DND-41 (cell line): ENCODE measurements around the gene DAB2.

Source experiments
- ATAC-seq: fragments of 200-7000 bp; cut with Tn5 transposase; 3 replicates; pipeline ENCODE4 v1.9.1; 2021; ENCODE audit warnings: low read depth; ENCODE audit not compliant: insufficient read depth
- DNase-seq: peaks from one replicate; pipeline ENCODE4 v3.0.0-alpha.2; 2020
- H2AFZ ChIP-seq: 2 replicates; pipeline ENCODE4 v1.6.0; 2012; ENCODE audit warnings: low read depth, low read length
- H3K27ac ChIP-seq: 2 replicates; pipeline ENCODE4 v1.5.1; 2012; ENCODE audit warnings: low read length, inconsistent platforms
- H3K27me3 ChIP-seq: fragments of 200-600 bp; sonication (generic); 2 replicates; pipeline ENCODE4 v1.6.0; 2012; ENCODE audit warnings: low read length, mild to moderate bottlenecking, inconsistent platforms; ENCODE audit not compliant: insufficient read depth, poor library complexity
- H3K36me3 ChIP-seq: 2 replicates; pipeline ENCODE4 v1.5.1; 2012; ENCODE audit warnings: low read length, inconsistent platforms; ENCODE audit not compliant: insufficient read depth
- H3K4me1 ChIP-seq: 2 replicates; pipeline ENCODE4 v1.5.1; 2012; ENCODE audit warnings: mild to moderate bottlenecking, low read length; ENCODE audit not compliant: insufficient read depth
- H3K4me2 ChIP-seq: 2 replicates; pipeline ENCODE4 v1.6.0; 2012; ENCODE audit warnings: mild to moderate bottlenecking, moderate library complexity, low read length, inconsistent platforms; ENCODE audit not compliant: insufficient read depth
- H3K4me3 ChIP-seq, 2 experiments: fragments of 200-600 bp in 1 of 2; shearing (Covaris generic) in 1 of 2; 2 replicates each; pipeline ENCODE4 v1.5.1; 2012 to 2016; ENCODE audit warnings: inconsistent platforms in 2 of 2, low read length in 2 of 2, mild to moderate bottlenecking in 2 of 2, low read depth in 1 of 2, moderate library complexity in 1 of 2
- H3K79me2 ChIP-seq: 2 replicates; pipeline ENCODE4 v1.6.0; 2012; ENCODE audit warnings: low read length, inconsistent platforms; ENCODE audit not compliant: insufficient read depth
- H3K9ac ChIP-seq: 2 replicates; pipeline ENCODE4 v1.6.0; 2012; ENCODE audit warnings: low read depth, mild to moderate bottlenecking, inconsistent platforms, low read length, moderate library complexity
- H3K9me3 ChIP-seq: 2 replicates; pipeline ENCODE4 v1.5.1; 2012; ENCODE audit warnings: low read length, moderate library complexity, mild to moderate bottlenecking, inconsistent platforms; ENCODE audit not compliant: insufficient read depth, severe bottlenecking
- H4K20me1 ChIP-seq: 2 replicates; pipeline ENCODE4 v1.6.0; 2012; ENCODE audit warnings: low read length; ENCODE audit not compliant: insufficient read depth
- EZH2 ChIP-seq: IDR thresholded peaks from 3 replicates; pipeline ENCODE4 v1.6.1; 2012; ENCODE audit warnings: borderline replicate concordance, low read depth, mild to moderate bottlenecking, moderate library complexity, low read length, inconsistent platforms; ENCODE audit not compliant: severe bottlenecking
- TF ChIP-seq, protein P1 (sequence below): IDR thresholded peaks from 2 replicates; pipeline ENCODE4 v1.5.1; 2012; ENCODE audit warnings: borderline replicate concordance, low read length, moderate library complexity, mild to moderate bottlenecking; ENCODE audit not compliant: poor library complexity, severe bottlenecking; ENCODE audit errors: extremely low read depth

DAB2 gene

DNA sequence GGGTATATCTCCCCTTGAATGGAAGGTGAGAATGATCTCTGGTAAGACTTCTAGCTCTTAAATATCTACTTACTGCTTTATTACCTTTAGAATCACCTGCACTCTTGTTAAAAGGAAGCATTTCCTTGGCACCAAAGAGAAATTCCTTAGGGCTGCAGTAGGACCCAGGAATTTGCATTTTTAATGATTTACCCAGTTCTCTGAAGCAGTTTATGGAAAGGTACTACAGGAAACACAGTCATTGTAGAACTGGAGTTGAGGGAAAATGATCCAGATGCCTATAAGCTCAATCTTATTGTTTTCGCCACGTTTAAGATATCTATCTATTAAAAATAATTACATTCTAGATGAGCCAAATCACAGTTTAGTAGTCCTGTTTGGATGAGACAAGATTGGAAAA, 51.0 kb downstream of the DAB2 start:
- H3K27ac ChIP-seq = no peak overlapping the region
- H3K9me3 ChIP-seq = no peaks in the 10 kb centered on the region
- H3K4me1 ChIP-seq = no peaks in the 10 kb centered on the region
- H3K4me2 ChIP-seq = no peak overlapping the region
- TF ChIP-seq, protein P1, sequence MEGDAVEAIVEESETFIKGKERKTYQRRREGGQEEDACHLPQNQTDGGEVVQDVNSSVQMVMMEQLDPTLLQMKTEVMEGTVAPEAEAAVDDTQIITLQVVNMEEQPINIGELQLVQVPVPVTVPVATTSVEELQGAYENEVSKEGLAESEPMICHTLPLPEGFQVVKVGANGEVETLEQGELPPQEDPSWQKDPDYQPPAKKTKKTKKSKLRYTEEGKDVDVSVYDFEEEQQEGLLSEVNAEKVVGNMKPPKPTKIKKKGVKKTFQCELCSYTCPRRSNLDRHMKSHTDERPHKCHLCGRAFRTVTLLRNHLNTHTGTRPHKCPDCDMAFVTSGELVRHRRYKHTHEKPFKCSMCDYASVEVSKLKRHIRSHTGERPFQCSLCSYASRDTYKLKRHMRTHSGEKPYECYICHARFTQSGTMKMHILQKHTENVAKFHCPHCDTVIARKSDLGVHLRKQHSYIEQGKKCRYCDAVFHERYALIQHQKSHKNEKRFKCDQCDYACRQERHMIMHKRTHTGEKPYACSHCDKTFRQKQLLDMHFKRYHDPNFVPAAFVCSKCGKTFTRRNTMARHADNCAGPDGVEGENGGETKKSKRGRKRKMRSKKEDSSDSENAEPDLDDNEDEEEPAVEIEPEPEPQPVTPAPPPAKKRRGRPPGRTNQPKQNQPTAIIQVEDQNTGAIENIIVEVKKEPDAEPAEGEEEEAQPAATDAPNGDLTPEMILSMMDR = no peak
- no peak for TF ChIP-seq EZH2
- H3K9ac ChIP-seq = no peak overlapping the region
- no peak overlapping the region for H3K4me3 ChIP-seq
- peaks cover 6% of the 10 kb centered on the region for H3K27me3 ChIP-seq
- ATAC-seq (no peak), DNase-seq (no peak)
- H3K79me2 ChIP-seq = no peaks in the 10 kb centered on the region
- H2AFZ ChIP-seq = no peak overlapping the region
- H3K36me3 ChIP-seq = no peaks in the 10 kb centered on the region
- no peaks in the 10 kb centered on the region for H4K20me1 ChIP-seq

DNA sequence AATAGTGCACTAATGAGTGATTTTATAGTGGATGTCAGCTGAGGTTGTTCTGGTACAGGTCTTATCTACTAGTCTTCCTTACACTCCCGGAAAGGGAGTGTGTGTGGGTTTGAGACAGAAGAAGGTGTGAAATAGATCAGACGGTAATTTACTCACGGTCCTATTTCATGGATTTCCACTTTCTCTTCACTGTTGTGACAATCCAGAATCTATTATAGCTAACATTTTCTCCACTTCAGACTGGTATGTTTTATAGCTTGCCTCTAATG, 53.5 kb downstream of the DAB2 start:
- Histone ChIP-seq H3K4me3 (no peak overlapping the region), H3K27me3 (peaks cover 6% of the 10 kb centered on the region), H3K9ac (no peak overlapping the region), H3K79me2 (no peaks in the 10 kb centered on the region), H3K4me2 (no peak overlapping the region), H3K36me3 (no peaks in the 10 kb centered on the region), H3K4me1 (no peaks in the 10 kb centered on the region), H3K9me3 (no peaks in the 10 kb centered on the region), H3K27ac (no peak overlapping the region), H2AFZ (no peak overlapping the region), H4K20me1 (no peaks in the 10 kb centered on the region)
- ATAC-seq = no peak
- no peak for TF ChIP-seq EZH2
- TF ChIP-seq, protein P1 = no peak
- no peak for DNase-seq

DNA sequence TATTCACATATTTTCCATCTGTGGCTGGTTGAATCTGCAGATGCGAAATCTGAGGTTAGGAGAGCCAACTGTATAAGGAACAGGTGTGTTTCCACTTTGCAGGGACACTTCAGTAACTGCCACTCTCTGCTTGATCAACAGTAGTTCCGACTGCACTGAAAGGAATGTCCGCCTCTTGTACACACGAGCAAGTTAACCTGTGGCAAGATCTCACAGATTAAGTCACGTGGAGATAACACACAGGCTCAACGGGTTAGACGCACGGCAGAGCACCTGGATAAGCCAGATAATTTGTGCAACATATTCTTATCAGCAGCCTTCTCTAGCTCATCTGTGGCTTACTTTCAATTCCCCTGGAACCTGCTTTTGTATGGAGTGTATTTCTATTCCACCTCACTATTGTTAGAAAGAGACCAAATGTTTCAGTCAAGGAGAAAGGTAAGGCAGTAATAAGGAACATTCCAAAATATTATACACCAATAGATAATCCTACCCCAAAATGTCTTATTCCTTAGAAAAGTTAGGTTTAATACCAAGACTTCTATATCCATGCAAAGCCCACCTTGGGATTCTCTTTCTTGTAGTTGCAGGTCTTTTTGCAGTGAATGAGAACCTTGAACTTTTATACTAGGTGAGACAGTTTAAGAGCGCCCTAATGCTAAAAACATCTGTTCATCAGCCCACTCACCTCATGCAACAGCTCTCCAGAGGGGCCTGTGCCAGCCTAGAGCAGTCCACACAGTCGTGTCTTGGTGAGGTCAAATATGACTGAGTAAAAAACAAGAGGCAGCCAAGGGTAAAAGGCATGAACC, 54.0 kb downstream of the DAB2 start:
- Histone ChIP-seq H2AFZ (no peak overlapping the region), H3K27me3 (peaks cover 6% of the 10 kb centered on the region), H3K27ac (no peak overlapping the region), H3K79me2 (no peaks in the 10 kb centered on the region), H3K4me2 (no peak overlapping the region), H3K9me3 (no peaks in the 10 kb centered on the region), H3K9ac (no peak overlapping the region), H3K4me3 (no peak overlapping the region), H4K20me1 (no peaks in the 10 kb centered on the region), H3K36me3 (no peaks in the 10 kb centered on the region), H3K4me1 (no peaks in the 10 kb centered on the region)
- ATAC-seq = no peak
- no peak for DNase-seq
- TF ChIP-seq EZH2 = no peak
- TF ChIP-seq, protein P1 = no peak
